ENCODE results near the gene RAB6A.

DNA sequence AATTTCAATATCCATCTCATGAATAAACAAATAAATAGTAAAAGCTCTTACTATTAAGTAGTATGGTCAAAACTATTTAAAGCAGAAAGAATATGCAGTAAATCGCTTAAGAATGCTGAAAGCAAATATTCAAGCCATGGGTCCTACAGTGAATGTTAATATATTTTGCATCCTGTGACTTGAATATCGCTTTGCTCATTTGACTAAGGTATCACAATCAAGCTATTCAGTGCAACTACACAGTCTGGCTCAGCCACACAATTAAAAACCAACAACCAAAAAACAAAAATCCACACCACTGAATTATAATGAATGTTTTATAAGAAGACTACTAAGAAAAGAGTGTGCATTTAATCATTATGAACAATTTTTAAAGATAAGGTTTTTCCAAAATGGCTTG lies 45.3 kb downstream of the RAB6A start:
- TF ChIP-seq, protein P1, sequence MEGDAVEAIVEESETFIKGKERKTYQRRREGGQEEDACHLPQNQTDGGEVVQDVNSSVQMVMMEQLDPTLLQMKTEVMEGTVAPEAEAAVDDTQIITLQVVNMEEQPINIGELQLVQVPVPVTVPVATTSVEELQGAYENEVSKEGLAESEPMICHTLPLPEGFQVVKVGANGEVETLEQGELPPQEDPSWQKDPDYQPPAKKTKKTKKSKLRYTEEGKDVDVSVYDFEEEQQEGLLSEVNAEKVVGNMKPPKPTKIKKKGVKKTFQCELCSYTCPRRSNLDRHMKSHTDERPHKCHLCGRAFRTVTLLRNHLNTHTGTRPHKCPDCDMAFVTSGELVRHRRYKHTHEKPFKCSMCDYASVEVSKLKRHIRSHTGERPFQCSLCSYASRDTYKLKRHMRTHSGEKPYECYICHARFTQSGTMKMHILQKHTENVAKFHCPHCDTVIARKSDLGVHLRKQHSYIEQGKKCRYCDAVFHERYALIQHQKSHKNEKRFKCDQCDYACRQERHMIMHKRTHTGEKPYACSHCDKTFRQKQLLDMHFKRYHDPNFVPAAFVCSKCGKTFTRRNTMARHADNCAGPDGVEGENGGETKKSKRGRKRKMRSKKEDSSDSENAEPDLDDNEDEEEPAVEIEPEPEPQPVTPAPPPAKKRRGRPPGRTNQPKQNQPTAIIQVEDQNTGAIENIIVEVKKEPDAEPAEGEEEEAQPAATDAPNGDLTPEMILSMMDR (IDR thresholded peaks at IDR 0.05) = no peak
- TF ChIP-seq EP300 (IDR thresholded peaks at IDR 0.05) (no peak), POLR2A (IDR thresholded peaks at IDR 0.05) (no peak), POLR2AphosphoS5 (IDR thresholded peaks at IDR 0.05) (no peak)
